ENCODE data around the gene IFITM5. TPM values are rescaled to one million over a fixed set of nuclear protein-coding genes. Genes with fewer than 3 reads are reported as not detected.
A peak's percentile ranks its signal among the peaks of the same experiment; 100 is the strongest.

Gene IFITM5
- total RNA-seq, 2 experiments from 2014 or later = not detected

GRCh38 chr11:297051-297585 is 2.2 kb downstream of the IFITM5 start:
- H3K27me3 Mint-ChIP-seq = peaks cover 15% of the 10 kb centered on the region
- H3K27ac Mint-ChIP-seq = peak overlapping the region; percentile 89
- H3K9me3 Mint-ChIP-seq = no peaks in the 10 kb centered on the region
- no peak overlapping the region for H3K4me3 Mint-ChIP-seq
- DNase-seq = peak; percentile 59
- peaks cover 36% of the 10 kb centered on the region for H3K4me1 Mint-ChIP-seq
- H3K36me3 Mint-ChIP-seq = peaks cover 6% of the 10 kb centered on the region

- Mint-ChIP-seq H3K27ac (peak overlapping the region; percentile 89), H3K4me1 (peaks cover 38% of the 10 kb centered on the region), H3K4me3 (no peak overlapping the region), H3K27me3 (peaks cover 14% of the 10 kb centered on the region), H3K9me3 (no peaks in the 10 kb centered on the region), H3K36me3 (peaks cover 9% of the 10 kb centered on the region)
- peak; percentile 10 for DNase-seq
Observed at GRCh38 chr11:296171-297050, 2.9 kb downstream of the IFITM5 start.

GRCh38 chr11:295351-296170 is 3.8 kb downstream of the IFITM5 start:
- H3K27ac Mint-ChIP-seq = no peak overlapping the region
- H3K9me3 Mint-ChIP-seq = no peaks in the 10 kb centered on the region
- no peak overlapping the region for H3K4me3 Mint-ChIP-seq
- DNase-seq = peak; percentile 16
- peaks cover 14% of the 10 kb centered on the region for H3K36me3 Mint-ChIP-seq
- H3K4me1 Mint-ChIP-seq = peaks cover 39% of the 10 kb centered on the region
- peaks cover 10% of the 10 kb centered on the region for H3K27me3 Mint-ChIP-seq

- no peaks in the 10 kb centered on the region for H3K9me3 Mint-ChIP-seq
- no peak overlapping the region for H3K4me3 Mint-ChIP-seq
- H3K4me1 Mint-ChIP-seq = peaks cover 36% of the 10 kb centered on the region
- H3K27me3 Mint-ChIP-seq = peaks cover 4% of the 10 kb centered on the region
- DNase-seq = peak; percentile 1
- H3K27ac Mint-ChIP-seq = no peak overlapping the region
- peaks cover 21% of the 10 kb centered on the region for H3K36me3 Mint-ChIP-seq
Observed at GRCh38 chr11:294780-295179, 4.5 kb downstream of the IFITM5 start.

GRCh38 chr11:293852-294661 is 5.3 kb downstream of the IFITM5 start:
- H3K36me3 Mint-ChIP-seq = peaks cover 26% of the 10 kb centered on the region

GRCh38 chr11:293271-293851 is 6.0 kb downstream of the IFITM5 start:
- Mint-ChIP-seq H3K4me3 (no peak overlapping the region), H3K36me3 (peaks cover 26% of the 10 kb centered on the region), H3K27me3 (peaks cover 4% of the 10 kb centered on the region), H3K9me3 (no peaks in the 10 kb centered on the region), H3K4me1 (peaks cover 32% of the 10 kb centered on the region), H3K27ac (no peak overlapping the region)
- no peak for DNase-seq

More at GRCh38 chr11:293852-294661, 5.3 kb downstream of the IFITM5 start:
- Mint-ChIP-seq H3K9me3 (no peaks in the 10 kb centered on the region), H3K27me3 (peaks cover 4% of the 10 kb centered on the region), H3K27ac (peak overlapping the region; percentile 54), H3K4me3 (no peak overlapping the region), H3K4me1 (peaks cover 36% of the 10 kb centered on the region)
- peak; percentile 2 for DNase-seq

GRCh38 chr11:292211-293121 is 6.9 kb downstream of the IFITM5 start:
- Mint-ChIP-seq H3K4me1 (peaks cover 31% of the 10 kb centered on the region), H3K27me3 (peaks cover 9% of the 10 kb centered on the region), H3K36me3 (peaks cover 34% of the 10 kb centered on the region), H3K27ac (peak overlapping the region; percentile 34), H3K9me3 (no peaks in the 10 kb centered on the region), H3K4me3 (peak overlapping the region; percentile 25)
- DNase-seq = peak; percentile 2

- Mint-ChIP-seq H3K27ac (peak overlapping the region; percentile 91), H3K27me3 (peaks cover 12% of the 10 kb centered on the region), H3K4me3 (peak overlapping the region; percentile 85), H3K4me1 (peaks cover 32% of the 10 kb centered on the region), H3K9me3 (no peaks in the 10 kb centered on the region), H3K36me3 (peaks cover 34% of the 10 kb centered on the region)
- DNase-seq = peak; percentile 6
Observed at GRCh38 chr11:291281-292210, 7.8 kb downstream of the IFITM5 start.

GRCh38 chr11:290621-291231 is 8.6 kb downstream of the IFITM5 start:
- H3K27ac Mint-ChIP-seq = peak overlapping the region; percentile 91
- H3K4me3 Mint-ChIP-seq = peak overlapping the region; percentile 85
- DNase-seq = peak; percentile 22
- peaks cover 12% of the 10 kb centered on the region for H3K27me3 Mint-ChIP-seq
- peaks cover 34% of the 10 kb centered on the region for H3K36me3 Mint-ChIP-seq
- H3K9me3 Mint-ChIP-seq = no peaks in the 10 kb centered on the region
- H3K4me1 Mint-ChIP-seq = peaks cover 40% of the 10 kb centered on the region

- Mint-ChIP-seq H3K4me3 (peak overlapping the region; percentile 85), H3K27ac (peak overlapping the region; percentile 91), H3K4me1 (peaks cover 47% of the 10 kb centered on the region), H3K27me3 (peaks cover 12% of the 10 kb centered on the region), H3K36me3 (peaks cover 34% of the 10 kb centered on the region), H3K9me3 (no peaks in the 10 kb centered on the region)
- peak; percentile 44 for DNase-seq
Observed at GRCh38 chr11:289712-290620, 9.4 kb downstream of the IFITM5 start.

GRCh38 chr11:289398-289711 is 10.0 kb downstream of the IFITM5 start:
- Mint-ChIP-seq H3K27me3 (peaks cover 12% of the 10 kb centered on the region), H3K27ac (peak overlapping the region; percentile 91), H3K4me1 (peaks cover 49% of the 10 kb centered on the region), H3K9me3 (no peaks in the 10 kb centered on the region), H3K4me3 (peak overlapping the region; percentile 85), H3K36me3 (peaks cover 33% of the 10 kb centered on the region)
- peak; percentile 32 for DNase-seq
